ENCODE results near the gene ZNF688. TPM values are rescaled to one million over a fixed set of nuclear protein-coding genes. Genes with fewer than 3 reads are reported as not detected.

Gene ZNF688
- total and polyA plus RNA-seq, 2 of the 13 experiments (the other 11 are each of a cell fraction or from before 2014, with no cell fraction given) = 2.4 to 5.4 TPM

DNA sequence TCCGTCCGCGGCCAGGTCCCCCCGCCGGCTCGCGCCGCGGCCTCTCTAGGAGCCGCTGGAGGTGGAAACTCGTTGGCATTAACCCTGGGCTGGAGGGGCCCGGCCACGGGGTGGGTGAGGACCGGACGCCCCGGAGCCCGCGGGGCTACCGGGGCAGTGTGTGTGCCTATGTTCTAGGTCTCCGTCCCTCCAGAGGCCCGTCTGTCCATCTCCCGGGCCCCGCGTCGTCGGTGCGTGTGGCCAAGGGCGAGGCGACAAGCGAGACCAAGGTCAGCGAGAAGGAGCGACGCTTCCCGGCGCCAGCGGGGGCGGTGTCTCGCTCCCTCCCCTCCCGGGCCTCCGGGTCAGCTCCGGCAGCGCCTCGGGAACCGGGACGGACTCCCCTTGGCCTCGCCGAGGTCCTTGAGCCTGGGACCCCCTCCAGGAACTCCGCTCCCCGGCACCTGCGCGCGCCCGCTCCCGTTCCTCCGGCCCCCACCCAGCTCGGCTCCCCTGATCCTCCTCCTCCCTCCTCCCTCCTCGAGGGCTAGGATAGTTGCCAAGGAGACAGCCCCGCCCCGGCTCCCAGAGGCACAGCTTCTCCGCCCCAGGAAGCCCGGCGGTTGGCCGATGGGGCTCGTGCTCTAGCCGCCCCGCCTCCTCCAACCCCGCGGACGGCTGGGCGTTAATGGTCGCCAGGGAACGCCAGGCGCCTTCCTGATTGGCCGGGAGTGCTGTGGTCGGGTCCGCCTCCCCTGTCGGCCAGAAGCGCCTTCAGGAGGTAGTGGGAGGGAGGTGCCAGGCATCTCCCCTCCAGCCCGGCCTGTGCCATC is 44.5 kb downstream of the ZNF688 start (continued):
- TF ChIP-seq ZNF512B (CRISPR knock-in tag; IDR thresholded peaks at IDR 0.05; ENCODE audit: borderline replicate concordance) = 0 out of 2 replicates have a peak, but pooled peaks have one; percentile 27
- TF ChIP-seq, protein P1, sequence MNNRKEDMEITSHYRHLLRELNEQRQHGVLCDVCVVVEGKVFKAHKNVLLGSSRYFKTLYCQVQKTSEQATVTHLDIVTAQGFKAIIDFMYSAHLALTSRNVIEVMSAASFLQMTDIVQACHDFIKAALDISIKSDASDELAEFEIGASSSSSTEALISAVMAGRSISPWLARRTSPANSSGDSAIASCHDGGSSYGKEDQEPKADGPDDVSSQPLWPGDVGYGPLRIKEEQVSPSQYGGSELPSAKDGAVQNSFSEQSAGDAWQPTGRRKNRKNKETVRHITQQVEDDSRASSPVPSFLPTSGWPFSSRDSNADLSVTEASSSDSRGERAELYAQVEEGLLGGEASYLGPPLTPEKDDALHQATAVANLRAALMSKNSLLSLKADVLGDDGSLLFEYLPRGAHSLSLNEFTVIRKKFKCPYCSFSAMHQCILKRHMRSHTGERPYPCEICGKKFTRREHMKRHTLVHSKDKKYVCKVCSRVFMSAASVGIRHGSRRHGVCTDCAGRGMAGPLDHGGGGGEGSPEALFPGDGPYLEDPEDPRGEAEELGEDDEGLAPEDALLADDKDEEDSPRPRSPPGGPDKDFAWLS (CRISPR knock-in tag; IDR thresholded peaks at IDR 0.05; ENCODE audit: borderline replicate concordance) = no peak
- TF ChIP-seq ESRRA (CRISPR knock-in tag; IDR thresholded peaks at IDR 0.05; ENCODE audit: low read depth) = peak; percentile 86
- peak; percentile 64; the same call in 1 of the 2 replicates for TF ChIP-seq BORCS8-MEF2B (CRISPR knock-in tag; IDR thresholded peaks at IDR 0.05)
- no peak; the same call in 1 of the 2 replicates for TF ChIP-seq MXD4 (CRISPR knock-in tag; IDR thresholded peaks at IDR 0.05)
- TF ChIP-seq SNAI1 (CRISPR knock-in tag; IDR thresholded peaks at IDR 0.05; ENCODE audit: borderline replicate concordance) = no peak
- TF ChIP-seq FOSL2 (CRISPR knock-in tag; IDR thresholded peaks at IDR 0.05) = peak; percentile 1; the same call in 1 of the 2 replicates
- peak; percentile 40 for TF ChIP-seq ZBTB4 (CRISPR knock-in tag; IDR thresholded peaks at IDR 0.05; ENCODE audit: borderline replicate concordance)
- TF ChIP-seq ZBTB1 (CRISPR knock-in tag; IDR thresholded peaks at IDR 0.05; ENCODE audit: borderline replicate concordance) = peak; percentile 97
- no peak for TF ChIP-seq CEBPB (IDR thresholded peaks at IDR 0.05; ENCODE audit: borderline replicate concordance, low read depth, low read length)
- TF ChIP-seq SP2 (CRISPR knock-in tag; IDR thresholded peaks at IDR 0.05) = peak; percentile 68
- TF ChIP-seq ATF7 (IDR thresholded peaks at IDR 0.05) = no peak
- TF ChIP-seq ATF7 (CRISPR knock-in tag; IDR thresholded peaks at IDR 0.05) = no peak
- TF ChIP-seq NR2C2 (CRISPR knock-in tag; IDR thresholded peaks at IDR 0.05; ENCODE audit: borderline replicate concordance) = peak; percentile 84
- TF ChIP-seq, protein P2, sequence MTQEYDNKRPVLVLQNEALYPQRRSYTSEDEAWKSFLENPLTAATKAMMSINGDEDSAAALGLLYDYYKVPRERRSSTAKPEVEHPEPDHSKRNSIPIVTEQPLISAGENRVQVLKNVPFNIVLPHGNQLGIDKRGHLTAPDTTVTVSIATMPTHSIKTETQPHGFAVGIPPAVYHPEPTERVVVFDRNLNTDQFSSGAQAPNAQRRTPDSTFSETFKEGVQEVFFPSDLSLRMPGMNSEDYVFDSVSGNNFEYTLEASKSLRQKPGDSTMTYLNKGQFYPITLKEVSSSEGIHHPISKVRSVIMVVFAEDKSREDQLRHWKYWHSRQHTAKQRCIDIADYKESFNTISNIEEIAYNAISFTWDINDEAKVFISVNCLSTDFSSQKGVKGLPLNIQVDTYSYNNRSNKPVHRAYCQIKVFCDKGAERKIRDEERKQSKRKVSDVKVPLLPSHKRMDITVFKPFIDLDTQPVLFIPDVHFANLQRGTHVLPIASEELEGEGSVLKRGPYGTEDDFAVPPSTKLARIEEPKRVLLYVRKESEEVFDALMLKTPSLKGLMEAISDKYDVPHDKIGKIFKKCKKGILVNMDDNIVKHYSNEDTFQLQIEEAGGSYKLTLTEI (CRISPR knock-in tag; conservative IDR thresholded peaks at IDR 0.05) = no peak
- TF ChIP-seq ZNF549 (CRISPR knock-in tag; IDR thresholded peaks at IDR 0.05) = no peak
- peak; percentile 70; the same call in 1 of the 2 replicates for TF ChIP-seq ZNF746 (CRISPR knock-in tag; IDR thresholded peaks at IDR 0.05)
- TF ChIP-seq STAT5B (CRISPR knock-in tag; IDR thresholded peaks at IDR 0.05) = no peak
- no peak for TF ChIP-seq TCF12 (IDR thresholded peaks at IDR 0.05)
- no peak; the same call in 1 of the 2 replicates for TF ChIP-seq TCF12 (CRISPR knock-in tag; IDR thresholded peaks at IDR 0.05)

All from HepG2 (cell line).